Natural killer cell treated with Interleukin-12 subunit alpha and Interleukin-12 subunit beta and Interleukin-15 and Interleukin-18, amount 100 ng/mL, for 72 hours (primary cell): ENCODE data around the gene CDKN2D. TPM values are rescaled to one million over a fixed set of nuclear protein-coding genes. Genes with fewer than 3 reads are reported as not detected.
"Not testable (repeated sequence)": the region's sequence is repeated elsewhere in the genome, so short reads cannot be mapped to it uniquely, and the experiment has no call there.

Experiments
- ATAC-seq, 2 donors: fragments of 150-1000 bp; cut with Tn5 transposase in 1 of 2; sonication (Bioruptor Pico), chemical (Tn5 transposase) in 1 of 2; 2 replicates each; pipeline ENCODE4 v1.10.0; 2021
- DNase-seq: peaks from one replicate; pipeline ENCODE4 v3.0.0; 2022; ENCODE audit warnings: low spot score
- H3K27ac Mint-ChIP-seq, 2 donors: 1 replicate in 1 of 2; 2 replicates in 1 of 2; pipeline ENCODE4 v1.8.0; 2022; ENCODE audit warnings: mixed read lengths in 2 of 2, mild to moderate bottlenecking in 1 of 2, moderate library complexity in 1 of 2
- H3K27me3 Mint-ChIP-seq, 2 donors: 1 replicate in 1 of 2; 2 replicates in 1 of 2; pipeline ENCODE4 v1.8.0; 2022; ENCODE audit warnings: mixed read lengths in 2 of 2
- H3K36me3 Mint-ChIP-seq: one replicate; pipeline ENCODE4 v1.8.0; 2022; ENCODE audit warnings: mixed read lengths
- H3K4me1 Mint-ChIP-seq, 2 donors: 1 replicate in 1 of 2; 2 replicates in 1 of 2; pipeline ENCODE4 v1.8.0; 2022; ENCODE audit warnings: low read depth in 2 of 2, mixed read lengths in 2 of 2, mild to moderate bottlenecking in 1 of 2
- H3K4me3 Mint-ChIP-seq: one replicate; pipeline ENCODE4 v1.8.0; 2022; ENCODE audit warnings: mixed read lengths
- H3K9me3 Mint-ChIP-seq: 2 replicates; pipeline ENCODE4 v1.8.0; 2022; ENCODE audit warnings: mixed read lengths
- total RNA-seq, 2 donors: library from RNA; stranded (reverse); gene quantifications; one replicate each; pipeline ENCODE4 v1.2.3, GENCODE V29; 2022

The CDKN2D gene
- total RNA-seq, 2 donors from 2014 or later = 28.0 to 33.9 TPM

GRCh38 chr19:10553087-10553667 is 15.6 kb downstream of the CDKN2D start:
- peaks cover 31 to 43% of the 10 kb centered on the region in 2 donors for H3K4me1 Mint-ChIP-seq
- ATAC-seq (no peak), DNase-seq (no peak)
- no peaks in the 10 kb centered on the region for H3K9me3 Mint-ChIP-seq
- peak overlapping the region; percentile 90 to 96 for H3K27ac Mint-ChIP-seq
- no peaks in the 10 kb centered on the region for H3K27me3 Mint-ChIP-seq
- no peaks in the 10 kb centered on the region for H3K36me3 Mint-ChIP-seq
- peak overlapping the region; percentile 68 for H3K4me3 Mint-ChIP-seq

GRCh38 chr19:10552510-10553053 is 16.2 kb downstream of the CDKN2D start:
- no peak for DNase-seq
- no peaks in the 10 kb centered on the region for H3K27me3 Mint-ChIP-seq
- H3K4me1 Mint-ChIP-seq = peaks cover 31 to 41% of the 10 kb centered on the region in 2 donors
- H3K4me3 Mint-ChIP-seq = peak overlapping the region; percentile 68
- peak overlapping the region; percentile 90 to 96 for H3K27ac Mint-ChIP-seq
- H3K9me3 Mint-ChIP-seq = no peaks in the 10 kb centered on the region
- no peaks in the 10 kb centered on the region for H3K36me3 Mint-ChIP-seq
- peak; percentile 50 to 72 for ATAC-seq

GRCh38 chr19:10551698-10552301 is 17.0 kb downstream of the CDKN2D start:
- H3K27me3 Mint-ChIP-seq = no peaks in the 10 kb centered on the region
- peak overlapping the region; percentile 90 to 96 for H3K27ac Mint-ChIP-seq
- H3K4me1 Mint-ChIP-seq = peaks cover 31 to 41% of the 10 kb centered on the region in 2 donors
- H3K9me3 Mint-ChIP-seq = no peaks in the 10 kb centered on the region
- H3K36me3 Mint-ChIP-seq = no peaks in the 10 kb centered on the region
- DNase-seq (peak; percentile 77), ATAC-seq (peak; percentile 47 to 73)
- no peak overlapping the region for H3K4me3 Mint-ChIP-seq

GRCh38 chr19:10551006-10551405 is 17.8 kb downstream of the CDKN2D start:
- Mint-ChIP-seq H3K27ac (peak overlapping the region; percentile 90 to 96), H3K4me1 (peaks cover 30 to 39% of the 10 kb centered on the region in 2 donors)
- H3K4me3 Mint-ChIP-seq, DNase-seq, H3K36me3 Mint-ChIP-seq, H3K27me3 Mint-ChIP-seq, H3K9me3 Mint-ChIP-seq, ATAC-seq: not testable (repeated sequence)

GRCh38 chr19:10550336-10550735 is 18.4 kb downstream of the CDKN2D start:
- Mint-ChIP-seq H3K36me3 (no peaks in the 10 kb centered on the region), H3K4me1 (peaks cover 25 to 36% of the 10 kb centered on the region in 2 donors), H3K4me3 (no peak overlapping the region), H3K27me3 (no peaks in the 10 kb centered on the region), H3K9me3 (no peaks in the 10 kb centered on the region), H3K27ac (peak overlapping the region in 1 of 2 donors; percentile 48)
- no peak for DNase-seq
- no peak for ATAC-seq

- no peak for ATAC-seq
- no peak for DNase-seq
- Mint-ChIP-seq H3K4me1 (peaks cover 30 to 40% of the 10 kb centered on the region in 2 donors), H3K27ac (no peak overlapping the region), H3K27me3 (no peaks in the 10 kb centered on the region), H3K9me3 (no peaks in the 10 kb centered on the region), H3K36me3 (no peaks in the 10 kb centered on the region), H3K4me3 (no peak overlapping the region)
Observed at GRCh38 chr19:10549733-10550132, 19.0 kb downstream of the CDKN2D start.

- Mint-ChIP-seq H3K4me3 (no peak overlapping the region), H3K36me3 (no peaks in the 10 kb centered on the region), H3K4me1 (peaks cover 25 to 33% of the 10 kb centered on the region in 2 donors), H3K27me3 (no peaks in the 10 kb centered on the region), H3K27ac (no peak overlapping the region), H3K9me3 (no peaks in the 10 kb centered on the region)
- no peak for DNase-seq
- no peak for ATAC-seq
Observed at GRCh38 chr19:10548746-10549276, 20.0 kb downstream of the CDKN2D start.

GRCh38 chr19:10546817-10547216 is 22.0 kb downstream of the CDKN2D start:
- ATAC-seq = no peak
- H3K9me3 Mint-ChIP-seq = no peaks in the 10 kb centered on the region
- DNase-seq = no peak
- H3K27ac Mint-ChIP-seq = no peak overlapping the region
- H3K27me3 Mint-ChIP-seq = no peaks in the 10 kb centered on the region
- no peak overlapping the region for H3K4me3 Mint-ChIP-seq
- H3K36me3 Mint-ChIP-seq = no peaks in the 10 kb centered on the region
- peaks cover 10 to 17% of the 10 kb centered on the region in 2 donors for H3K4me1 Mint-ChIP-seq

GRCh38 chr19:10544753-10545251 is 24.0 kb downstream of the CDKN2D start:
- Mint-ChIP-seq H3K9me3 (no peaks in the 10 kb centered on the region), H3K36me3 (no peaks in the 10 kb centered on the region), H3K27me3 (no peaks in the 10 kb centered on the region), H3K4me3 (peak overlapping the region; percentile 94), H3K4me1 (peaks cover 10 to 11% of the 10 kb centered on the region in 2 donors), H3K27ac (peak overlapping the region; percentile 79 to 87)
- DNase-seq (no peak), ATAC-seq (peak; percentile 11 to 28)

- no peaks in the 10 kb centered on the region for H3K27me3 Mint-ChIP-seq
- ATAC-seq = peak; percentile 49 to 58
- peaks cover 10 to 11% of the 10 kb centered on the region in 2 donors for H3K4me1 Mint-ChIP-seq
- H3K36me3 Mint-ChIP-seq = no peaks in the 10 kb centered on the region
- H3K27ac Mint-ChIP-seq = peak overlapping the region; percentile 79 to 87
- DNase-seq = no peak
- no peaks in the 10 kb centered on the region for H3K9me3 Mint-ChIP-seq
- H3K4me3 Mint-ChIP-seq = peak overlapping the region; percentile 94
Observed at GRCh38 chr19:10544242-10544752, 24.5 kb downstream of the CDKN2D start.

- ATAC-seq (peak; percentile 89 to 92), DNase-seq (peak; percentile 80)
- H3K9me3 Mint-ChIP-seq = no peaks in the 10 kb centered on the region
- H3K4me1 Mint-ChIP-seq = peaks cover 10 to 15% of the 10 kb centered on the region in 2 donors
- H3K27me3 Mint-ChIP-seq = no peaks in the 10 kb centered on the region
- H3K36me3 Mint-ChIP-seq = no peaks in the 10 kb centered on the region
- peak within 1 kb of the TSS; percentile 94 for H3K4me3 Mint-ChIP-seq
- peak within 1 kb of the TSS; percentile 79 to 87 for H3K27ac Mint-ChIP-seq
Observed at GRCh38 chr19:10543420-10544241, 25.1 kb downstream of the CDKN2D start, which contains the start of gene ATG4D. ATG4D (plus strand) TSS chr19:10543904; CDS start chr19:10544091, 187 bp downstream.

GRCh38 chr19:10543059-10543419 is 25.7 kb downstream of the CDKN2D start:
- Mint-ChIP-seq H3K4me3 (peak overlapping the region; percentile 66), H3K9me3 (no peaks in the 10 kb centered on the region), H3K36me3 (no peaks in the 10 kb centered on the region), H3K27ac (peak overlapping the region in 1 of 2 donors; percentile 62), H3K27me3 (no peaks in the 10 kb centered on the region), H3K4me1 (peaks cover 10 to 16% of the 10 kb centered on the region in 2 donors)
- no peak for ATAC-seq
- DNase-seq = no peak

GRCh38 chr19:10539016-10539415 is 29.8 kb downstream of the CDKN2D start:
- not testable (repeated sequence) for H3K4me1 Mint-ChIP-seq, H3K36me3 Mint-ChIP-seq, H3K9me3 Mint-ChIP-seq, DNase-seq, H3K27me3 Mint-ChIP-seq, ATAC-seq
- peak overlapping the region in 1 of 2 donors; percentile 66 for H3K27ac Mint-ChIP-seq
- H3K4me3 Mint-ChIP-seq = peak overlapping the region; percentile 42
